Measurements from ENCODE around the gene TMEM131.

The TMEM131 gene

GRCh38 chr2:97747716-97748115 is 248.0 kb downstream of the TMEM131 start:
- peak overlapping the region; percentile 97 for H3K27ac ChIP-seq (replicated peaks)
- no peak for DNase-seq (ENCODE audit: low read depth in 1 of 2, low spot score in 1 of 2)
- no peak overlapping the region for H3K4me3 ChIP-seq (replicated peaks; ENCODE audit: insufficient read depth, low read length)
- H3K27me3 ChIP-seq (ENCODE audit: insufficient read depth, poor library complexity, severe bottlenecking): no peaks in the 10 kb centered on the region
- no peak for TF ChIP-seq SPI1 (IDR thresholded peaks at IDR 0.05; ENCODE audit: borderline replicate concordance, low read depth)
- TF ChIP-seq GABPA (IDR thresholded peaks at IDR 0.05; ENCODE audit: low read depth): no peak
- TF ChIP-seq POLR2AphosphoS5 (IDR thresholded peaks at IDR 0.05; ENCODE audit: low read depth): no peak
- TF ChIP-seq CTCF (IDR thresholded peaks at IDR 0.05; ENCODE audit: insufficient read depth, low read length): no peak
- TF ChIP-seq REST (IDR thresholded peaks at IDR 0.05; ENCODE audit: insufficient replicate concordance, low read depth): no peak

GRCh38 chr2:97747285-97747684 is 248.5 kb downstream of the TMEM131 start:
- Histone ChIP-seq H3K4me3 (replicated peaks; ENCODE audit: insufficient read depth, low read length) (no peak overlapping the region), H3K27me3 (ENCODE audit: insufficient read depth, poor library complexity, severe bottlenecking) (no peaks in the 10 kb centered on the region), H3K27ac (replicated peaks) (no peak overlapping the region)
- no peak for DNase-seq (ENCODE audit: low read depth in 1 of 2, low spot score in 1 of 2)
- TF ChIP-seq CTCF (IDR thresholded peaks at IDR 0.05; ENCODE audit: insufficient read depth, low read length) (no peak), POLR2AphosphoS5 (IDR thresholded peaks at IDR 0.05; ENCODE audit: low read depth) (no peak), GABPA (IDR thresholded peaks at IDR 0.05; ENCODE audit: low read depth) (no peak), REST (IDR thresholded peaks at IDR 0.05; ENCODE audit: insufficient replicate concordance, low read depth) (no peak), SPI1 (IDR thresholded peaks at IDR 0.05; ENCODE audit: borderline replicate concordance, low read depth) (no peak)

GRCh38 chr2:97745474-97746174 is 250.1 kb downstream of the TMEM131 start:
- H3K27ac ChIP-seq (replicated peaks): no peak overlapping the region
- no peak overlapping the region for H3K4me3 ChIP-seq (replicated peaks; ENCODE audit: insufficient read depth, low read length)
- H3K27me3 ChIP-seq (ENCODE audit: insufficient read depth, poor library complexity, severe bottlenecking): no peaks in the 10 kb centered on the region
- TF ChIP-seq SPI1 (IDR thresholded peaks at IDR 0.05; ENCODE audit: borderline replicate concordance, low read depth): no peak
- TF ChIP-seq REST (IDR thresholded peaks at IDR 0.05; ENCODE audit: insufficient replicate concordance, low read depth): no peak
- no peak for TF ChIP-seq POLR2AphosphoS5 (IDR thresholded peaks at IDR 0.05; ENCODE audit: low read depth)
- no peak for TF ChIP-seq CTCF (IDR thresholded peaks at IDR 0.05; ENCODE audit: insufficient read depth, low read length)
- no peak for TF ChIP-seq GABPA (IDR thresholded peaks at IDR 0.05; ENCODE audit: low read depth)
- DNase-seq (ENCODE audit: low read depth in 1 of 2, low spot score in 1 of 2): no peak

All from HL-60 (cell line).